Measurements from ENCODE around the gene LRRC71. TPM values are rescaled to one million over a fixed set of nuclear protein-coding genes. Genes with fewer than 3 reads are reported as not detected.

LRRC71 gene
- total and polyA plus RNA-seq, 10 donors = 0.03 to 0.51 (median 0.33) TPM; not detected in 4

GRCh38 chr1:156939786-156940334 is 19.4 kb downstream of the LRRC71 start:
- no peak for DNase-seq
- Histone ChIP-seq H3K4me3 (no peak overlapping the region), H3K9me3 (no peaks in the 10 kb centered on the region), H3K27me3 (replicated peaks in 1 of 7) (no peaks in the 10 kb centered on the region), H3K27ac (no peak overlapping the region), H3K4me1 (no peaks in the 10 kb centered on the region), H3K36me3 (peaks cover 0 to 100% (median 64%) of the 10 kb centered on the region in 6 donors)
- TF ChIP-seq POLR2A (IDR thresholded peaks at IDR 0.05) = no peak
- TF ChIP-seq POLR2AphosphoS5 (IDR thresholded peaks at IDR 0.05) = no peak
- TF ChIP-seq CTCF (IDR thresholded peaks at IDR 0.05 in 8 of 11, conservative IDR thresholded peaks at IDR 0.05 in 3 of 11) = no peak
- intact Hi-C loops (cut with DNase I; ENCODE audit: low total_unique reads) = no loop called here
- 87 to 93% (median 90%) methylated on average over 7 to 13 of the region's 13 CpGs for WGBS, 5 donors

DNA sequence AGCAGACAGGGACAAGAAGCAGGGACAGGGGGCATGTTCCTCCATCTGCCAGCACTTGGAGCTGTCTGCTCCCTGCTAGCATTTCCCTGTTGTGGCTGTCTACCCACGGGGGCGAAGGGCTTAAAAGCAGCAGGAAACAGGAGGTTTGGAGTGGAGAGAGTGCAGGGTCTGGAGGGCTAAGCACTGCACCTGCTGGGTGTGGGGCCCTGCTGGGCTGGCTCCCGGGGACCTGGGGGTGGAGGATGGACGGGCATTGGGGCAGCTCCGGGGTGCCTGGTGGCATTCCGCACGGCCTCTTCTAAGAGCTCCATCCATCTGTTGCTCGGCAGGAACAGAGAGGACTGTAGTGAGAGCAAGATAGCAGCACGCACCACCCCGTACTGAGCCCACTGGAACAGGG is 21.2 kb downstream of the LRRC71 start:
- H3K9me3 ChIP-seq = no peaks in the 10 kb centered on the region
- no peak for TF ChIP-seq CTCF (IDR thresholded peaks at IDR 0.05 in 8 of 11, conservative IDR thresholded peaks at IDR 0.05 in 3 of 11)
- TF ChIP-seq POLR2A (IDR thresholded peaks at IDR 0.05) = no peak
- TF ChIP-seq POLR2AphosphoS5 (IDR thresholded peaks at IDR 0.05) = no peak
- DNase-seq = peak; percentile 40
- WGBS, 5 donors = 86 to 94% (median 91%) methylated on average over 9 to 10 of the region's 10 CpGs
- no peak overlapping the region for H3K4me3 ChIP-seq
- no peak overlapping the region for H3K27ac ChIP-seq
- no peaks in the 10 kb centered on the region for H3K27me3 ChIP-seq (replicated peaks in 1 of 7)
- intact Hi-C loops (cut with DNase I; ENCODE audit: low total_unique reads) = no loop called here
- H3K4me1 ChIP-seq = no peaks in the 10 kb centered on the region
- peaks cover 0 to 100% (median 76%) of the 10 kb centered on the region in 6 donors for H3K36me3 ChIP-seq

GRCh38 chr1:156942176-156942575 is 21.7 kb downstream of the LRRC71 start:
- no peak for DNase-seq
- H3K4me1 ChIP-seq = no peaks in the 10 kb centered on the region
- no peak overlapping the region for H3K27ac ChIP-seq

DNA sequence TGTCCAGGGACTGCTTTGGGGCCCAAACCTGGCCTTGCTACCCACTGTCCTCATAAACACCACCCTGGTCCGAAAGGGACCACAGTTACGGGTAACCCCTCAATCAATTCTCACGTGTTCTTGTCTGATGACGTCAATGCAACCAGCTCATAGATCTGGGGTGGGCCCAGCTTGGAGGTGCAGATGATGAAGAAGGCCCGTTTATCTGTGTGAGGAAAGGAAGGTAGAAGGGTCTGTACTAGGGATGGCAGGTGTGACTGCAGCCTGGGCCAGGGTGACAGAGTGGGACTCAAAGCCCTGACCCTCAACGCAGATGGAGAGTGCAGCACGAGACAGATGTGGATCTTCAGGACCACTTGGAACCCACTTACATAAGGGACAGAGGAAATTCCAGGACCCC is 22.1 kb downstream of the LRRC71 start:
- TF ChIP-seq POLR2AphosphoS5 (IDR thresholded peaks at IDR 0.05) (no peak), POLR2A (IDR thresholded peaks at IDR 0.05) (no peak), CTCF (IDR thresholded peaks at IDR 0.05 in 8 of 11, conservative IDR thresholded peaks at IDR 0.05 in 3 of 11) (no peak)
- H3K4me1 ChIP-seq = no peaks in the 10 kb centered on the region
- intact Hi-C loops (cut with DNase I; ENCODE audit: low total_unique reads) = no loop called here
- H3K9me3 ChIP-seq = no peaks in the 10 kb centered on the region
- H3K4me3 ChIP-seq = no peak overlapping the region
- 88 to 97% (median 91%) methylated on average over 7 of the region's 7 CpGs for WGBS, 5 donors
- no peak for DNase-seq
- H3K36me3 ChIP-seq = peaks cover 0 to 100% (median 81%) of the 10 kb centered on the region in 6 donors
- no peak overlapping the region for H3K27ac ChIP-seq
- no peaks in the 10 kb centered on the region for H3K27me3 ChIP-seq (replicated peaks in 1 of 7)

More at GRCh38 chr1:156942176-156942575, 21.7 kb downstream of the LRRC71 start:
- intact Hi-C loops (cut with DNase I; ENCODE audit: low total_unique reads) = no loop called here
- WGBS, 5 donors = 73 to 94% (median 79%) methylated on average over 3 of the region's 3 CpGs
- Histone ChIP-seq H3K36me3 (peaks cover 0 to 100% (median 80%) of the 10 kb centered on the region in 6 donors), H3K4me3 (no peak overlapping the region), H3K27me3 (replicated peaks in 1 of 7) (no peaks in the 10 kb centered on the region), H3K9me3 (no peaks in the 10 kb centered on the region)
- TF ChIP-seq CTCF (IDR thresholded peaks at IDR 0.05 in 8 of 11, conservative IDR thresholded peaks at IDR 0.05 in 3 of 11) = no peak
- no peak for TF ChIP-seq POLR2AphosphoS5 (IDR thresholded peaks at IDR 0.05)
- no peak for TF ChIP-seq POLR2A (IDR thresholded peaks at IDR 0.05)

All from spleen (tissue), 11 donors.